Esophagus squamous epithelium (tissue), 4 donors: ENCODE results near the gene IQUB.

Source experiments
- CTCF ChIP-seq, 6 experiments: fragments of 450-650 bp in 4 of 6; fragments of 200-600 bp in 2 of 6; sonication (generic) in 2 of 6; IDR thresholded peaks; one replicate each; pipeline ENCODE4 v1.5.1; 2016 to 2019; ENCODE audit warnings: antibody characterized with exemption in 6 of 6, mild to moderate bottlenecking in 4 of 6, moderate library complexity in 4 of 6
- POLR2A ChIP-seq, 4 donors: fragments of 450-650 bp; IDR thresholded peaks; one replicate each; pipeline ENCODE4 v1.6.1; 2017; ENCODE audit warnings: antibody characterized with exemption in 4 of 4, mild to moderate bottlenecking in 4 of 4, moderate library complexity in 3 of 4

GRCh38 chr7:123463890-123464289 lies 70.5 kb downstream of the IQUB start:
- TF ChIP-seq CTCF (IDR thresholded peaks at IDR 0.05) (no peak), POLR2A (IDR thresholded peaks at IDR 0.05) (no peak)
